Activated naive CD4-positive, alpha-beta T cell treated with anti-CD3 and anti-CD28 coated beads, Interleukin-2, amount 50 U/mL, for 16 hours (primary cell): ENCODE measurements around the gene MOB2.

Experiments
- DNase-seq: peaks from one replicate; pipeline ENCODE4 v3.0.0-alpha.2; 2020

Gene MOB2, protein sequence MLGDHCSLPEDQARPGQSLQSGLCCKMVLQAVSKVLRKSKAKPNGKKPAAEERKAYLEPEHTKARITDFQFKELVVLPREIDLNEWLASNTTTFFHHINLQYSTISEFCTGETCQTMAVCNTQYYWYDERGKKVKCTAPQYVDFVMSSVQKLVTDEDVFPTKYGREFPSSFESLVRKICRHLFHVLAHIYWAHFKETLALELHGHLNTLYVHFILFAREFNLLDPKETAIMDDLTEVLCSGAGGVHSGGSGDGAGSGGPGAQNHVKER

GRCh38 chr11:1486054-1486825 lies at the start of gene MOB2:
MOB2 (minus strand) TSS chr11:1486779; CDS start chr11:1486556, 223 bp downstream.
- DNase-seq, result no peak

DNA sequence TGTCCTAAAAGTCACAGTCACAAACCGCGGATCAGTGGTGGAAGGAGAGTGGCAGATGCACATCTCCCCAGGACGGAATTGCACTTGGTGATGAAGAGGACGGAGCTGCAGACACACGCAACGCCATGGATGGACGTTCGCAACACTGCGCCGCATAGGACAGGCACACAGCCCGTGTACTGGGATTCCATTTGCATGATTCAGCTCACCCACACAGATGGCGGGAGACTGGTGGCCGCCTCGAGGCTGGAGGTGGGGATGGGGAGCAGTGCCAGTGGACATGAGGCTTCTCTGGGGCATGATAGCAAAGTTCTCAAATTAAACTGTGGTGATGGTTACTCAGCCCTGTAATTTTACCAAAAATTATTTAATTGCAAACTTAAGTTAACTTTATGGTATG lies 48.1 kb upstream of the MOB2 start:
- no peak for DNase-seq

DNA sequence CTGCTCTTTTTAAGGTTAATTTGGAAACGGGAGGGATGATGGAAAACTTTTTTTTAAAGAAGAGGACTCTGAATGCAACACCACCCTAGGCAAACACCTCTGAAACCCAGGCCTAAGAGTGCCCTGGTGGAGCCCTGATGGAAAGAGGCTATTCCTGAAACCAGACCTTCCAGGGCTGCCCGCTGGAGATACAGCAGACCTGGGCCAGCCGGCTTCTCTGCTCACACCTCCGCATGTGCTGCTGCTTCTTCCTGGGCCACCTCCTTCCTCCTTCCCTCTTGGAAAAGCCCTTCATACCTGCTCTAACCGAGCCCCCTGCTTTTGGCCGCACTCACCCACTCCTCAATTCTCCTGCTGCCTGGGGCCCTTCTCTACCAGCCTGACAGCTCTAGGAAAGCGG lies 47.6 kb upstream of the MOB2 start:
- no peak for DNase-seq

GRCh38 chr11:1533342-1533725 lies 46.8 kb upstream of the MOB2 start:
- no peak for DNase-seq

GRCh38 chr11:1532606-1533341 lies 46.2 kb upstream of the MOB2 start:
- no peak for DNase-seq

- DNase-seq, result no peak
Measured at GRCh38 chr11:1532014-1532586, 45.5 kb upstream of the MOB2 start.

DNA sequence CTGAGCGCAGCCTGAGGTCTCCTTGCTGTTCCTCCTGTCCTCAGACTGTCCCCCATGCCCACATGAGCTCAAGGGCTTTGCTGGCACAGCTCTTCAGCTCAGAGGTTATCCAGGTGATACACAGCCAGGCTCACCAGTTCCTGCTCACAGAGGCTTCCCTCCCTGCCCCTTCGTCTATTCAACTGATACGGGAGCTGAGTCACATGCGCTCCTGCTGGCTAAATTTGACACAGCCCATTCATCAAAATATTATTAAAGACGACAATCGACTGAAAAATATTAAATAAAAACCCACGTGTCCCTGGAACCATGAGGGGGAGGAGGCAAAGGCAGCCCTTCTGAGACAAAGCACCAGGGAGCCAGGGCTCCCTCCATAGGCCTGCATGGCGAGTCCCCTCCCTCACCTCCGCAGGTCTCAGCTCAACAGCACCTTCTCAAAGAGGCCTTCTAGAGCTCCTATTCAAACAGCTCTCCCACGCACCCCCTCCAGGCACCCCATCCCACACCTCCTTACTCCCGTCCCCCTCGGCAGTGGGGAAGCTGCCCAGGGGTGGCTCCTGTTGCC lies 45.0 kb upstream of the MOB2 start:
- no peak for DNase-seq

- no peak for DNase-seq
Measured at GRCh38 chr11:1530686-1531448, 44.3 kb upstream of the MOB2 start.

DNA sequence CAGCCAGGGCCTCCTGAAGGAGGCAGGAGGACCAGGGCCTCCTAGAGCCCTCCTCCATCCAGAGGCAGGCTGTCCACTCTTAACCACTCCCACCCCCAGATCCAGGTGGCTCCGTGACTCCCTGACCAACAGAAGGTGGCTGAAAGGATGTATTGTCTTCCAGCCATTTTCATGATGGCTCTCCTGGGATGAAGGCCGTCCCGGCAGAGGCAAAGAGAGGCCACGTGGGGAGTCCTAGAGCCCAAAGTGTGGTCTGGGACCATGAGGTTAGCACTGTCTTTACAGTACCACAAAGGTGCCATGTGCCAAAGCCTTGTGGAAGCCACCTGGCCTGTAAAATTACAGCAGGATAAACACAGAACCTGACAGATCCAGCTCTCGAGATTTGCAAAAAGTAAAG lies 43.2 kb upstream of the MOB2 start:
- DNase-seq, result no peak

GRCh38 chr11:1529286-1529685 lies 42.7 kb upstream of the MOB2 start:
- DNase-seq, result no peak

- no peak for DNase-seq
Measured at GRCh38 chr11:1528710-1529109, 42.1 kb upstream of the MOB2 start.

- no peak for DNase-seq
Measured at GRCh38 chr11:1526785-1527184, 40.2 kb upstream of the MOB2 start.

DNA sequence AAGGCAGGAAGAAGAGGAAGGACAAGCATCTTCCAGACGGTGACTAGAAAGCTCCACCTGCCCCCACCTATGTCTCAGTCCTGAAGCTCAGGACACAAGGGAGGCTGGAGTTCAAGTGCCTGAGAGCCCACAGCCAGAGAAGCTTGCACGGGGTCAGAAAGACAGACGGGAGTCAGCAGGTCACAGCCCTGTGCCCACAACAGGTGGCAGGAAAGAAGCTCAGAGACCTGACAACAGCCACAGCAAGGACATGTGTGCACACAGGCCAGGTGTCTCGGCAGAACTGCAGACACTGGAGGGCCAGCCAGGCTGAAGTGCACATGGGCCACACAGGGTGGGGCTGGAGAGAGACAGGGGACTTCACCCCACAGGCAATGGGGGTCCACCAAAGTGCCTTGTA lies 37.2 kb upstream of the MOB2 start:
- DNase-seq, result no peak

GRCh38 chr11:1523077-1523476 lies 36.5 kb upstream of the MOB2 start:
- DNase-seq, result no peak

DNA sequence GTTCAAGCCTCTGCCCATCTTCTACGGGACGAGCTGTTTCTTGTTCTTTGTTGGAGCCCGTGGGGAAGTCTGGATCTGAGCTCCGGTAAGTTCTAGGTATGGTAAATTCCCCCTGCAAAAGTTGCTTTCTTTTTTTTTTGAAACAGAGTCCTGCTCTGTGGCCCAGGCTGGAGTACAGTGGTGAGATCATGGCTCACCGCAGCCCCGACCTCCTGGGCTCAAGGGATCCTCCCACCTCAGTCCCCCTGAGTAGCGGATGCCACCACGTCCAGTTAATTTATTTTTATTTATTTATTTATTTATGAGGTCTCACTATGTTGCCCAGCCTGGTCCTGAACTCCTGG lies 35.5 kb upstream of the MOB2 start:
- no peak for DNase-seq

DNA sequence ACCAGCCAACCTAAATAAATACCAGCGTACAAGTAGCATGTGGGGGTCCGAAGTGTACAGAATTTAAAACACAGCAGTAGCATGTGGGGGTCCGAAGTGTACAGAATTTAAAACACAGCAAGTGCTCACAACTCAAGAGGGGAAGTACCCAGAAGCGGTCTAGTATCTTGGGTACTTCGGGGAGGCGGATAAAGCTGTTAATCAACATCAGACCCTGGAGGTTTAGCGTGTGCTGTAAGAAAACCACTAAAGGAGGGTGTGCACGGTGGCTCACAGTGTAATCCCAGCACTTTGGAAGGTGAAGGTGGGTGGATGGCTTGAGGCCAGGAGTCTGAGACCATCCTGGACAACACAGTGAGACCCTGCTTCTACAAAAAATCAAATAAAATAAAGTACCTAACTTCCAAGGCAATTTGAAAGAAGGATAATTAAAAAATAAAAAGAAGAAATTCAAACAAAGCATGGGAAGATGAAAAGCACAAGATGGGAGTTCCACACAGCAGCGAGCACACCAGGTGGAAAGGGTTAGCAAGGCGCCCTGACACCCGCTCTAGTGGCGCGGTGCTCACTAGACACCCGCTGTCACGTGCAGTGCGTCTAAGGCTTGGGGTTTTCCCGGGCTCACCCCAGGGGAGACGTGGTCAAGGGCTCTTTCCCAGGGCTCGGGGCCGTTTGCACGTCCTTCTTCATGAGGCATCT lies 35.0 kb upstream of the MOB2 start:
- DNase-seq, result no peak

DNA sequence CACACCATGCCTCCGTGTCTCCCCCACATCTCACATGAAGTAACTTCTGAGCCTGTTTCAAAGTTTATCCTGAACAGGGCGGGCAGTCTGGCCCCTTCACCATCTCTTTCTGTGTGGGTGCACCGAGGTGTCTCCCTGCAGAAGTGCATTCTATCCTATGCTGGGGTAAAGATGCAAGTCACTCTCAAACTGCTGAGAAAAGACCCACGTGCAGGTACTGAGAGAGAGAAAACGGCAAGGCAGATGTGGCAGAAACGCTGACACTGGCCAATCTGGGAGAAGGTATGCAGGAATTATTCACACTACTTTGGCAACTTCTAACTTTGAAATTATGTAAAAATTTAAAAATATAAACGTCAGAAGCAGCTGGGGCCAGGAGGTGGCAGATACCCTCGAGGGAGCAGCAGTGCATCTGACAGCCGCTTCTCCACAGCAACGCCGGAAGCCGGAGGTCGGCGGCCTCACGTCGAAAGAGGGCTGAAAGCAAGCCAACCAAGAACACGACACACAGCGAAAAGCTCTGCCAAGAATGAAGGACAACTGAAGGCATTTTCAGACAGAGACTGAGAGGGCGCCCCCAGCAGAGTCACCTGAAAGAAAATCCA lies 34.2 kb upstream of the MOB2 start:
- DNase-seq, result no peak

- DNase-seq, result no peak
Measured at GRCh38 chr11:1520209-1520662, 33.7 kb upstream of the MOB2 start.

DNA sequence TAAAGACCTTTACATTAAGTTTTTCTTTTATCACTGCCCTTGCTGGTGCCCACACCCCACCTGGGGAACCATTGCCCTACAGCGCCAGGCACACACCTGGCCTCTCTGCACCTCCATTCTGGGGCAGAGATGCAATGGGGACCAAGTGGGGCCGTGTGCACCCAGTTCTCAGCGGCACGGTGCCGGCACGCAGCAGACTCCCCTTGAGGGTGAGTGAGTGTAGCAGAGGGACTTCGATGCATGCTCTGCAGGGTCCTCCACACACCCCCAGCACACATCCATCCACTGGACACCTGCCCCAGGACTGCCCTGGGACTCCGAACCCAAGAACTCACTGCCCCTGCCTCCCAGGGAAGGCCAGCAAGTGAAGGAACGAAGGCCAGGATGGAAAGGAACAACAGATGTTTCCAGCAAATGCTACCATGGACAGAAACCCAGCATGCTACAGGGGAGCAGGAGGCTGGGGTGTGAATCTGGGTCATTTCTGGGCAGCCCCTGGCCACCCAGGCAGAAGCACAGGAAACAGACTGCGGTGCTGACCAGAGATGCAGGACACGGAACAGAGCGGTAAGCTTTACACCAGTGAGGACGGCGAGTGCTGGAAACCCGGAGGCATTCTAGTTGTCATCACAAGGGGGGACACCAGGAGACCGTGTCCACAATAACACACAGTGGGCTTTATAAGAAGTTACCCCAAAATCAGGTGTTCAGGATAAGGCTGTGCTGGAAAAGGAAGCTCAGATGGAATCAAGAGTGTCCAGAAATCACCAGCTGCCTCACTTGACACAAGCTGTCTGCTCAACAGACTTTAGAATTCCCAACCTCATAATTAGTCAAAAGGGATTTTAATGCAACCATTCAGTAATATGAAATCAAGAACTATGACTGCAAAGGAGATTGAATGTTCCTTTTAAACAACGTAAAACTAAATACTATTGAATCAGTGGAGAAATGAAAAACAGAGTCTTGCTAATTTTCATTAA lies 32.7 kb upstream of the MOB2 start:
- no peak for DNase-seq

- no peak for DNase-seq
Measured at GRCh38 chr11:1518301-1518700, 31.7 kb upstream of the MOB2 start.
